HG03280 (cell line): ENCODE data around the gene MYO16.
"Not testable (repeated sequence)": the region's sequence is repeated elsewhere in the genome, so short reads cannot be mapped to it uniquely, and the experiment has no call there.

ENCODE experiments used
- ATAC-seq: cut with Tn5 transposase; IDR thresholded peaks from one replicate; pipeline ENCODE4 v1.9.1; 2021; ENCODE audit warnings: mild to moderate bottlenecking, moderate library complexity; ENCODE audit not compliant: unreplicated experiment

Gene MYO16

GRCh38 chr13:108741930-108742329, 112.5 kb downstream of the MYO16 start:
- no peak for ATAC-seq

- no peak for ATAC-seq
Observed at GRCh38 chr13:108742701-108743451, 113.5 kb downstream of the MYO16 start.

GRCh38 chr13:108743522-108743921, 114.1 kb downstream of the MYO16 start:
- no peak for ATAC-seq

GRCh38 chr13:108747843-108748242, 118.4 kb downstream of the MYO16 start:
- ATAC-seq: no peak

GRCh38 chr13:108752276-108752675, 122.9 kb downstream of the MYO16 start:
- ATAC-seq: no peak

GRCh38 chr13:108755083-108755482, 125.7 kb downstream of the MYO16 start:
- no peak for ATAC-seq

- ATAC-seq: no peak
Observed at GRCh38 chr13:108760129-108760528, 130.7 kb downstream of the MYO16 start.

- ATAC-seq: no peak
Observed at GRCh38 chr13:108760541-108760940, 131.1 kb downstream of the MYO16 start.

GRCh38 chr13:108768035-108768434, 138.6 kb downstream of the MYO16 start:
- no peak for ATAC-seq

GRCh38 chr13:108769213-108770070, 140.0 kb downstream of the MYO16 start:
- ATAC-seq: no peak

- no peak for ATAC-seq
Observed at GRCh38 chr13:108775597-108775996, 146.2 kb downstream of the MYO16 start.

- ATAC-seq: no peak
Observed at GRCh38 chr13:108776650-108777049, 147.2 kb downstream of the MYO16 start.

GRCh38 chr13:108777421-108778420, 148.3 kb downstream of the MYO16 start:
- ATAC-seq: no peak

GRCh38 chr13:108779308-108779707, 149.9 kb downstream of the MYO16 start:
- no peak for ATAC-seq

- no peak for ATAC-seq
Observed at GRCh38 chr13:108780706-108781105, 151.3 kb downstream of the MYO16 start.

GRCh38 chr13:108781312-108781711, 151.9 kb downstream of the MYO16 start:
- ATAC-seq: no peak

GRCh38 chr13:108782480-108782879, 153.1 kb downstream of the MYO16 start:
- not testable (repeated sequence) for ATAC-seq

- ATAC-seq: no peak
Observed at GRCh38 chr13:108785844-108786243, 156.4 kb downstream of the MYO16 start.

GRCh38 chr13:108786456-108787200, 157.2 kb downstream of the MYO16 start:
- ATAC-seq: no peak
